ENCODE data around the gene CDC37L1.
"Not testable (repeated sequence)": the region's sequence is repeated elsewhere in the genome, so short reads cannot be mapped to it uniquely, and the experiment has no call there.

DNA sequence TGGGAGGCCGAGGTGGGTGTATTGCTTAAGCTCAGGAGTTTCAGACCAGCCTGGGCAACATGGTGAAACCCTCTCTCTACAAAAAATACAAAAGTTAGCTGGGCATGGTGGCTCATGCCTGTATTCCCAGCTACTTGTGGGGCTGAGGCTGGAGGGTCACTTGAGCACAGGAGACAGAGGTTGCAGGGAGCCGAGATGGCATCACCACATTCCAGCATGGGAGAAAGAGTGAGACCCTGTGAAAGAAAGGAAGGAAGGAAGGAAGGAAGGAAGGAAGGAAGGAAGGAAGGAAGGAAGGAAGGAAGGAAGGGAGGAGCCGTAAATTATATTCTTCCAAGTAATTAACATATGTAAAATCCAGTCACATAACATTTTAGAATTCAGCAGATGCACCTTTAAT lies 23.2 kb upstream of the CDC37L1 start:
- not testable (repeated sequence) for TF ChIP-seq POLR2A (IDR thresholded peaks at IDR 0.05)
- TF ChIP-seq, protein P1, sequence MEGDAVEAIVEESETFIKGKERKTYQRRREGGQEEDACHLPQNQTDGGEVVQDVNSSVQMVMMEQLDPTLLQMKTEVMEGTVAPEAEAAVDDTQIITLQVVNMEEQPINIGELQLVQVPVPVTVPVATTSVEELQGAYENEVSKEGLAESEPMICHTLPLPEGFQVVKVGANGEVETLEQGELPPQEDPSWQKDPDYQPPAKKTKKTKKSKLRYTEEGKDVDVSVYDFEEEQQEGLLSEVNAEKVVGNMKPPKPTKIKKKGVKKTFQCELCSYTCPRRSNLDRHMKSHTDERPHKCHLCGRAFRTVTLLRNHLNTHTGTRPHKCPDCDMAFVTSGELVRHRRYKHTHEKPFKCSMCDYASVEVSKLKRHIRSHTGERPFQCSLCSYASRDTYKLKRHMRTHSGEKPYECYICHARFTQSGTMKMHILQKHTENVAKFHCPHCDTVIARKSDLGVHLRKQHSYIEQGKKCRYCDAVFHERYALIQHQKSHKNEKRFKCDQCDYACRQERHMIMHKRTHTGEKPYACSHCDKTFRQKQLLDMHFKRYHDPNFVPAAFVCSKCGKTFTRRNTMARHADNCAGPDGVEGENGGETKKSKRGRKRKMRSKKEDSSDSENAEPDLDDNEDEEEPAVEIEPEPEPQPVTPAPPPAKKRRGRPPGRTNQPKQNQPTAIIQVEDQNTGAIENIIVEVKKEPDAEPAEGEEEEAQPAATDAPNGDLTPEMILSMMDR (IDR thresholded peaks at IDR 0.05) = not testable (repeated sequence)
